HTERT RPE-1 (cell line): ENCODE data around the gene DNM3.

Experiments used
- in situ Hi-C: fragments of 300-500 bp; cut with MboI; formaldehyde crosslinking; loops from 4 replicates; pipeline ENCODE4 v1.14.3; 2020; ENCODE audit warnings: low sequenced_read_pairs

Gene DNM3

DNA sequence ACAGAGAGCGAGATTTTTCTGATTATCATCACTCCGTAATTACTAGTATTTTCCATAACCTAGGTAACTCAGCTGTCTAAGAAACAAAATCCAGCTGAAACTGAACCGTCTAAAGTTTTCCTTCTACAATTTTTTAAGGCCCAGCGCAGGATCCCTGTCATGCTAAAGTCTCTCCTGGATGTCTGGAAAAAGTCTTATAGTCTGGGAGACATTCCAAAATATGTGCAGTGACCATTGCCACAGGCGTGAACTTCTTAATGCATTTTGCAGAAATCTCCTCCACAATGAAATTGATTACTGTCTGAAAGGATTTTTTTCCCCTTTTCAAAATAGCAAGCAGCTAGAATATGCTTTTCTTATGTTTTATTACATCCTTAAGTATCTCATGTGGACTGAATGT lies 369.9 kb downstream of the DNM3 start:
- in situ Hi-C loops: no loop called here

- in situ Hi-C loops: no loop called here
Observed at GRCh38 chr1:172212124-172212523, 370.8 kb downstream of the DNM3 start.

DNA sequence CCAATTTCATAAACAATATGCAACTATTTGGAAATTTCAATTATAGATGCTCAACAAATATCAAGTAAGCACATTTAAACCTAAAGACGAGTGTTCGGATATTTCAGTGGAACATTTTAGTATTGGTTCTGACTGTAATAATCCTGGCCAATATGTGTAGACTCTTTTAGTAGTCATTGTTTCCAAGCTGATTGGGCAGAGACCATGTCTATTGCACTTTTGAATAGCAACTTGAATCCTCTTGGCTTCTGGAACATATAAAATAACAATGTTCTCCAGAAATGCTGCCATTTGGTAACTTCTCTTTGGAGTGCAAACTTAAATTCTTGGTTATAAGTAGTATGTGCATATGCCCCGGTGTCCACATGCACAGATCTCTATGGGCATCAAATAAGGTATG lies 373.7 kb downstream of the DNM3 start:
- in situ Hi-C loops: no loop called here

DNA sequence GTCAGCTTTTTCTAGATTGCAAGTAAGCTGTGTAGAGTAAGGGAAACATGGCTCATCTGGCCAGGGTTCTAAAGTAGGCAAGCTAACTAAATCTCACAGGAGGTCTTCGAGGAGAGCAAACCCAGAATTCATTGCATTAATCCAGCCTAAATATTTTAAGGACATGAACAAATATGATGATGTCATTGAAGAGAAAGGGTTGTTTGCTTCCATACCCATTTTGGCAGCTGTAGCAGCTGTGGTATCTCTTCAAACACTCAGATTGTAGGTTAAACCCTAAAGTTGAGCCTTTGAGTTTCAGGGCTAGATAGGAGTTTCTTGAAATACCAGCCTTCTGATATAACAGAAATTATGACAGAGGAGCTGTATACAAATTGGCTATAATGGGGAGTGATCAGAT lies 378.7 kb downstream of the DNM3 start:
- in situ Hi-C loops: no loop called here

DNA sequence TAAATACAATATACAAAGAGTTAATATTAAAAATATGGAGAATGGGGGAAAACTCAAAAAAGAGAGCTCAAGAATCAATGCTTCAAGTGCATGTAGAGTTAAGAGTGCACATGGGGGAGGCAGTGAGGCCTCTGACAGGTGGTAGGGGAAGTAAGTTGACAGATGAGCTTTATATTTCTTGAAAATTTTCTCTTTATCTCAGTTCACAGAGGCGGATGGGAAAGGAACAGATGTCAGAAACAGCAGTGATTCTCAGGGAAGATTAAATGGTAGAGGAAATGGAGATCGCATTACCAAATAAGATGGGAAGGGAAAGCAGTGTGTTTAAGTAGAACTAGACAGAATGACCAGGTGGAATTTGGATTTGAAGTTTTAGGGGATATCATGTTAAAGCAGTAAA lies 379.1 kb downstream of the DNM3 start:
- in situ Hi-C loops: no loop called here

DNA sequence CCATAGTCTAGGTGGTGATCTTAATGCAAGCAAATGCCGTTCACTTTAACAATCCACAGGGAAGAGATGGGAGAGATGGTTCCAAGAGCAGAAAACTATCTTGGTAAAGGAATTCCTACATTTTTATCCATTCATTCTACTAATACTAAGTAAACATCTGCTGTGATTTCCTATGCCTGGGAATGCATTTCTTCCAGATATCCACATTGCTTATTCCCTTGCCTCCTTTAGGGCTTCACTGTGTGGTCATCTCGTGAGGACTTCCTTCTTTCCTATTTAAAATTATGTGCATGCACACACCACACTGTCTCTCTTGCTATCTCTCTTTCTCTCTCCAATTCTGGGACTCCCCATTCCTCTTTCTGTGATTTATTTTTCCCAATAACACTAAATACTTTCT lies 380.1 kb downstream of the DNM3 start:
- in situ Hi-C loops: no loop called here

DNA sequence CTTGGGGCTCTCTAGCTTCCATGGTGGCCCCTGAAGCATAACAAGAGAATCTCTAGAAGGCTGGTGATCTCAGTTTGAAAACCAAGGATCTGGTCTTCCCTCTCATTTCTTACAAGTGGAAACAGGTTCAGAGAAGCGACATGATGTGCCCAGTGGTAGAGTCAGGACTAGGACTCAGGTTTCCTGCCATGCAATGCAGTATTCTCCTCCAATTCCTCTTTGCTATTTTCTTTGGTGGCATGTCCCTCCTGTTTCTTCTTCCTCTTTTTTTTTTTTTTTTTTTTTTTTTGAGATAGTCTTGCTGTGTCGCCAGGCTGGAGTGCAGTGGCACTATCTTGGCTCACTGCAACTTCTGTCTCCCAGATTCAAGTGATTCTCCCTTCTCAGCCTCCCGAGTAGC lies 383.6 kb downstream of the DNM3 start:
- in situ Hi-C loops: no loop called here

- in situ Hi-C loops: no loop called here
Observed at GRCh38 chr1:172229942-172230341, 388.6 kb downstream of the DNM3 start.

- in situ Hi-C loops: no loop called here
Observed at GRCh38 chr1:172230526-172230925, 389.2 kb downstream of the DNM3 start.

DNA sequence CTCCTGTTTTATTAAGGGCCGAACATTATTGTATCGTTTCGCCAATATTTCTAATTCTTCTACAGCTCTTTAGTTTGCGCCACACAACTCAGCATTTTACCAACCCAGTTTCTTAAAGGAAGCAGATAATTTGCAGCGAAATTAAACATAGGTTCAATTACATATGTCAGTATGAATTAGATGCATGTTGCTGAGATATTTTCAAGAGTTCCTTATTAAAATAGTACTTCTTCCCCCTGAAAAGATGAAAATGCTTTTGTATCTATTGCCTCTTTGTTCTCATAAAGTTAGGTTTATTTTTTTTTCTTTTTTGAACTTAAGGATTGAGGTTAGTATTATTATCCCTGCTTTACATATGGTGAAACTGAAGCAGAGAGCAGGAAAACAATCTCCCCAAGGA lies 395.7 kb downstream of the DNM3 start:
- in situ Hi-C loops: no loop called here

GRCh38 chr1:172238158-172238557 lies 396.9 kb downstream of the DNM3 start:
- in situ Hi-C loops: no loop called here

DNA sequence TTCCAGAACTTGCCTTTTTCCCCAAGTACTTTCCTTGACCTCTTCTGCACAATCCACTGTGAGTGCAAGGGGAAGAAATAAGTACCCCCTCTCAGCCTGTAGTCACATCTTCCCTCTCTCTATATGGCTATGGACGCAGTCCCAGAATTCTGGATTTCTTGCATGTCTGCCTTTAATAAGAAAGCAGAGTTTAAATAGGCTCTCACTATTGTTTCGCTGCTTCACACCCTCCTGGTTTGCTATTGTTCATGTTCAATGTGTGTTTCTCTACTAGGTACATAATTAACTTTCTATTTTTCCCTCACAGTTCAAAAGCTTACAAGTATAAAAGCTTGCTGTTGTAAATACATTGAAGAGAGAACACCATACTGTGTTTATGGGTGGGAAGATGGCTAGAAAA lies 397.7 kb downstream of the DNM3 start:
- in situ Hi-C loops: no loop called here

DNA sequence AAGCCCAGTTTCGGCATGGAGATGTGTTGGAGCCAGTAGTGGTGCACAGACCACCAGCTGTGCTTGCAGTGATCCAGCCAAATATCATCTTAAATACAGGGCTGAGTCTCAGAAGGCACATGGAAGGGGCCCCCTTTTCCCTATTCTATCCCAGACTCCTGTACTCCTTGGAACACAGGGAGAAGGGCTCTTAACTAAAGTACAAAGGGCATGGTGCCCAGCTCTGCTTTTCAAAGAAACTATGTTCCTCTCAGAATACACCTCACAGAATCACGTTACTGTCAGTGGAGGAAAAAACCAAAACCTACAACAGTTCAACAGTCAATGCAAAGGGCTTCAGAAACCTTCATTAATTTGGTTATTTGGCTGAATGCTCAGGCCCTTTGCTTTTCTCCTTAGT lies 398.6 kb downstream of the DNM3 start:
- in situ Hi-C loops: no loop called here

GRCh38 chr1:172241540-172241939 lies 400.2 kb downstream of the DNM3 start:
- in situ Hi-C loops: no loop called here

DNA sequence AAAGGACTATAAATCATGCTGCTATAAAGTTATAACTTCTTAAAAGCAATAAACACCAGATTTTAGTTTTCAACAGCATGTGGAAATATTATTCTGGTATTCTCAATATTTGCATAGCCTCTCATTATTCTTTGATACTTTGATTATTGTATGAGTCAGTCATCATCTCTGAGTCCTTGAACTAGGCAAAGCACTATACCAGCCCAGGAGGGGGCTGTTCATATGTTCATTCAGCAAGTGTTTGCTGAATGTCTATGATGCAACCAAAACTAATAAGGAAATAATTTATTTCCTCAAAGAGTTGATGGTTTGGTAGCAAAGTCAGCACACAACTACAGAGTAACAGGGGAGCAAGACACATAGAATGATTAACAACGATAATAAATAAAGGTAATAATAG lies 403.6 kb downstream of the DNM3 start:
- in situ Hi-C loops: no loop called here

DNA sequence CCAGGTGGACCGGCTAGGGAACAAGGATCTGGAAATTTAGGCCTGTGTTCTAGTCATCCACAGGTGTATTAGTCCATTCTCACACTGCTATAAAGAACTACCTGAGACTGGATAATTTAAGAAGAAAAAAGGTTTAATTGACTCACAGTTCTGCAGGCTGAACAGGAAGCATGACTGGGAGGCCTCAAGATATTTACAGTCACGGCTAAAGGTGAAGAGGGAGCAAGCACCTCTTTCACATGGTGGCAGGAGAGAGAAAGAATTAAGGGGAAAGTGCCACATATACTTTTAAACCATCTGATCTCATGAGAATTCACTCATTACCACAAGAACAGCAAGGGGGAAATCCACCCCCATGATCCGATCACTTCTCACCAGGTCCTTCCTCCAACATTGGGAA lies 404.5 kb downstream of the DNM3 start:
- in situ Hi-C loops: no loop called here

- in situ Hi-C loops: no loop called here
Observed at GRCh38 chr1:172246521-172247390, 405.5 kb downstream of the DNM3 start.

- in situ Hi-C loops: no loop called here
Observed at GRCh38 chr1:172251486-172251885, 410.2 kb downstream of the DNM3 start.

DNA sequence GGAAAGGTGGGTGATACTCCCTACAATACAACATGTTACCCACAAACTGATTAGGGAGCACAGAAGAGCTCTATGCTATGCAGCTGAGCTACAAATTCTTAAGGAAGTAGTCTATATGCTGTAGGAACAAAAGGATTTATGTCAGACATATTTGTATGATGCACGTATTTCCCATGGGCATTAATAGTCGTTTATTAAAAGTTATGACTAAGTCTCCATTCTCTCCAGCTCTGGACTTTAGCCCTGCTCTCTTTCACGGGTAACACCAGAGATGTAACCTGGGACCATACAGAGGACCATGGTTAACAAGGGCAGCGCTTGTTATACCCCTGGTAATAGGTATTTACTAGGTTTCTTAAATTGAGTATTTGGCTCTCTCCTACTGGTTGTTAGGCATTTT lies 411.0 kb downstream of the DNM3 start:
- in situ Hi-C loops: no loop called here

DNA sequence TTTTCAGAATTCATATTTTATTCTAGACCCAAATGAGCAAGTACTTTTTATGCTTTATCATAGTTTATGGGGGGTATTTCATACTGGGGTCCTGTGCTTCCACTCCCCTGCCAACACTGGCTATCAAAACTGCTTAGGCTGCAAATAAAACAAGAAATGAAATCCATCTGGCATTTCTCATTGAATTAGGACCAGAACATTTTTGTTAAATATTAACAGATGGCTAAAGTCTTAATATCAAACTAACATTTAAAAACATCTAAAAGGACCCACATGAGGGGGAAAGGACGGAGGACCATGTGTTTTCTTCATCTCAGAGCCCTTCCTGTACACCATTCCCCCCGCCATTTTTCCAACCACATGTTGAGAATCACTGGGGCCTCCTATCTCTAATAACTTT lies 411.7 kb downstream of the DNM3 start:
- in situ Hi-C loops: no loop called here

- in situ Hi-C loops: no loop called here
Observed at GRCh38 chr1:172254521-172255222, 413.4 kb downstream of the DNM3 start.

GRCh38 chr1:172255223-172255560 lies 413.9 kb downstream of the DNM3 start:
- in situ Hi-C loops: no loop called here

DNA sequence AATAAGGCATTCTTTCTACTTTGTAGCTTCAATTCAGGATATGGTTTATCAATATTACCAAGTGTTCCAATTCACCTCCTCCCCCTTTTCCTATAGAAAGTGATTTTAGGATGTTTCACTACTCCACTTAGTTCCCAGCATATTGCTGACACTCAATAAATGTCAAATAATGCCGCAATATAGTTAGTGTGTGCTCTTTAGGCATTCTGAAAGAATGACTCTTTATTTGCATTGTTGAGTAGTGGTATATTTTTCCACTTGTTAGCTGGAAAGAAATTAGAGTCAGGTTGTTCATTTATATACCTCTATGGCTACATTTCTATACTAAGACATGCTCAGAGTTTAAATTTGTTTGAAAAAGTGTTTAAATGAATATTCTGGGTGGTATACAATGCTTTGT lies 424.6 kb downstream of the DNM3 start:
- in situ Hi-C loops: no loop called here
